ENCODE data around the gene FXN.

The FXN gene

DNA sequence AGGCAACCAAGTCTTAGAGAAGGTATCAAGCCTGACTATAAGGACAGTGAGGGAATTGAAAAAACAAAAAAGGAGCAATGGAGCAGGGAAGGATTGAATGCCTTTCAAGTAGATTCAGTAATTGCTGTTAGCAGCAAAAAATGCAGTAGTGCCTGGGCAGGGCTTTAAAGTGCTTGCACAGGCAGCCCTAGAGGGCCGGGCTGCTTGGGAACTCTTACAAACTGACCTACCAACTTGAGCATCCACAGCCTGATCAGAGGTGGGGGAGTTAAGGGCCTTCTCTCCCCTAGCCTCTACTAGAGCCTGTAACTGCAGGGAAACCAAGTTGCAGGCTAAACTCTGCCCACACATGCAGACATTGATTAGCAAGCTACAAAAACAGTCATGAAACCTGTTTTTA, 19.4 kb downstream of the FXN start:
- Histone ChIP-seq H3K27ac (ENCODE audit: low read length) (no peak overlapping the region), H3K79me2 (ENCODE audit: insufficient read depth, low read length) (no peaks in the 10 kb centered on the region), H3K36me3 (ENCODE audit: insufficient read depth, low read length) (peaks cover 20% of the 10 kb centered on the region), H2AFZ (ENCODE audit: low read depth, low read length) (no peak overlapping the region), H3K4me1 (ENCODE audit: insufficient read depth, low read length) (no peaks in the 10 kb centered on the region), H3K4me3 (ENCODE audit: low read depth in 1 of 2, low read length in 2 of 2) (no peak overlapping the region), H3K9me3 (ENCODE audit: insufficient read depth, low read length, severe bottlenecking) (no peaks in the 10 kb centered on the region), H4K20me1 (ENCODE audit: insufficient read depth, low read length) (no peaks in the 10 kb centered on the region), H3K9ac (ENCODE audit: low read depth, low read length) (no peak overlapping the region), H3K4me2 (ENCODE audit: insufficient read depth, low read length) (no peak overlapping the region), H3K27me3 (ENCODE audit: insufficient read depth, low read length, poor library complexity) (no peaks in the 10 kb centered on the region)
- no peak for DNase-seq
- ATAC-seq (ENCODE audit: insufficient read depth, low read depth), result no peak
- TF ChIP-seq, protein P1, sequence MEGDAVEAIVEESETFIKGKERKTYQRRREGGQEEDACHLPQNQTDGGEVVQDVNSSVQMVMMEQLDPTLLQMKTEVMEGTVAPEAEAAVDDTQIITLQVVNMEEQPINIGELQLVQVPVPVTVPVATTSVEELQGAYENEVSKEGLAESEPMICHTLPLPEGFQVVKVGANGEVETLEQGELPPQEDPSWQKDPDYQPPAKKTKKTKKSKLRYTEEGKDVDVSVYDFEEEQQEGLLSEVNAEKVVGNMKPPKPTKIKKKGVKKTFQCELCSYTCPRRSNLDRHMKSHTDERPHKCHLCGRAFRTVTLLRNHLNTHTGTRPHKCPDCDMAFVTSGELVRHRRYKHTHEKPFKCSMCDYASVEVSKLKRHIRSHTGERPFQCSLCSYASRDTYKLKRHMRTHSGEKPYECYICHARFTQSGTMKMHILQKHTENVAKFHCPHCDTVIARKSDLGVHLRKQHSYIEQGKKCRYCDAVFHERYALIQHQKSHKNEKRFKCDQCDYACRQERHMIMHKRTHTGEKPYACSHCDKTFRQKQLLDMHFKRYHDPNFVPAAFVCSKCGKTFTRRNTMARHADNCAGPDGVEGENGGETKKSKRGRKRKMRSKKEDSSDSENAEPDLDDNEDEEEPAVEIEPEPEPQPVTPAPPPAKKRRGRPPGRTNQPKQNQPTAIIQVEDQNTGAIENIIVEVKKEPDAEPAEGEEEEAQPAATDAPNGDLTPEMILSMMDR (IDR thresholded peaks at IDR 0.05; ENCODE audit: borderline replicate concordance, extremely low read depth, low read length, poor library complexity, severe bottlenecking), result no peak
- TF ChIP-seq EZH2 (IDR thresholded peaks at IDR 0.05; ENCODE audit: borderline replicate concordance, low read depth, low read length, severe bottlenecking), result no peak

DNA sequence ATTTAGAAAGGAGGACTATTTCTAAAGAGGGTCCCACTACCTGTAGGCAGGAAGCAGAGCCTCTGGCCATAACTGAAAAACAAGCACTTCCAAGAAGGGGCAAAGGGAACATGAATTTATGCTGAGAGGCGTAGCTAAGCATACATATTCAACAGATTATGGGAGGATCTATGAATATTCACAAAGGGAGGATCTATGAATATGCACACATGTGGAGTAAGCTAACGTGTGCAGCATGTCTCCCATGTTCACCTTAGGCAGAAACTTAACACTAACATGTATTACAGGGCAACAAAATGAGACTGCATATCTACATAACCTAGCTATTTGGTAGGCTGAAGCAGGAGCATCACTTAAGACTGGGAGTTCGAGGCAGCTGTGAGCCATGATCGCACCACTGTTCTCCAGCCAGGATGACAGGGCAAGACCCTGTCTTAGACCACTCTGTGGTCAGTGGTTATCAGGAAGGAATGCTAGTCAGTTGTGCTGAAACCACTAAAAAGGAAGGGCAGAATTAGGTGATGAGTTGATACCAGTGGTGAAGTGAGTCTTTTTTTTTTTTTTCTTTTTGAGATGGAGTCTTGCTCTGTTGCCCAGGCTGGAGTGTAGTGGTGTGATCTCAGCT, 20.8 kb downstream of the FXN start:
- no peaks in the 10 kb centered on the region for H3K79me2 ChIP-seq (ENCODE audit: insufficient read depth, low read length)
- H2AFZ ChIP-seq (ENCODE audit: low read depth, low read length), result no peak overlapping the region
- H3K4me2 ChIP-seq (ENCODE audit: insufficient read depth, low read length), result no peak overlapping the region
- no peak overlapping the region for H3K27ac ChIP-seq (ENCODE audit: low read length)
- no peak overlapping the region for H3K9ac ChIP-seq (ENCODE audit: low read depth, low read length)
- H3K9me3 ChIP-seq (ENCODE audit: insufficient read depth, low read length, severe bottlenecking), result no peaks in the 10 kb centered on the region
- DNase-seq (no peak), ATAC-seq (ENCODE audit: insufficient read depth, low read depth) (no peak)
- H3K4me3 ChIP-seq (ENCODE audit: low read depth in 1 of 2, low read length in 2 of 2), result no peak overlapping the region
- peaks cover 24% of the 10 kb centered on the region for H3K36me3 ChIP-seq (ENCODE audit: insufficient read depth, low read length)
- H4K20me1 ChIP-seq (ENCODE audit: insufficient read depth, low read length), result no peaks in the 10 kb centered on the region
- no peaks in the 10 kb centered on the region for H3K4me1 ChIP-seq (ENCODE audit: insufficient read depth, low read length)
- TF ChIP-seq EZH2 (IDR thresholded peaks at IDR 0.05; ENCODE audit: borderline replicate concordance, low read depth, low read length, severe bottlenecking), result no peak
- TF ChIP-seq, protein P1 (IDR thresholded peaks at IDR 0.05; ENCODE audit: borderline replicate concordance, extremely low read depth, low read length, poor library complexity, severe bottlenecking), result no peak
- no peaks in the 10 kb centered on the region for H3K27me3 ChIP-seq (ENCODE audit: insufficient read depth, low read length, poor library complexity)

DNA sequence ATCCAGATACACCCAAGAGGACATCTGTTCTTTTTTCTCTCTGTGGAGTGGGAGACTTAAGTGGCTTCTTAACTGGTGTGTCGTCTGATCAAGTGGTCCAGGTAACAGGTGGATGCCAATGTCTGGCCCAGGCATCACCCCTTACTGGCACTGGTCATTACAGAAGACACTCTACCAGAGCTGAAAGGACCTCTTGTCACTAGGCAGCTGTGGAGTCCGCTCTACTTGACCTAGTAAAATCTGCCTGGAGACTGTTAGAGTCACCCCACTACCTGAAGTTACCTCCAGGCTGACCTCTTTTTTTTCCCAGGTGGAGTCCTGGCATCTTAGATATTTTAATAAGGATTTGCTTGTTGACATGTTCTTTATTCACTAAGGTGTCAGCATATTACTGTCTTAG, 22.5 kb downstream of the FXN start:
- H3K4me1 ChIP-seq (ENCODE audit: insufficient read depth, low read length), result no peaks in the 10 kb centered on the region
- H3K36me3 ChIP-seq (ENCODE audit: insufficient read depth, low read length), result peaks cover 24% of the 10 kb centered on the region
- H3K27ac ChIP-seq (ENCODE audit: low read length), result no peak overlapping the region
- no peaks in the 10 kb centered on the region for H3K27me3 ChIP-seq (ENCODE audit: insufficient read depth, low read length, poor library complexity)
- H3K79me2 ChIP-seq (ENCODE audit: insufficient read depth, low read length), result no peaks in the 10 kb centered on the region
- TF ChIP-seq, protein P1 (IDR thresholded peaks at IDR 0.05; ENCODE audit: borderline replicate concordance, extremely low read depth, low read length, poor library complexity, severe bottlenecking), result no peak
- no peak for TF ChIP-seq EZH2 (IDR thresholded peaks at IDR 0.05; ENCODE audit: borderline replicate concordance, low read depth, low read length, severe bottlenecking)
- H2AFZ ChIP-seq (ENCODE audit: low read depth, low read length), result no peak overlapping the region
- no peak for DNase-seq
- no peaks in the 10 kb centered on the region for H4K20me1 ChIP-seq (ENCODE audit: insufficient read depth, low read length)
- ATAC-seq (ENCODE audit: insufficient read depth, low read depth), result no peak
- H3K9ac ChIP-seq (ENCODE audit: low read depth, low read length), result no peak overlapping the region
- no peak overlapping the region for H3K4me2 ChIP-seq (ENCODE audit: insufficient read depth, low read length)
- H3K4me3 ChIP-seq (ENCODE audit: low read depth in 1 of 2, low read length in 2 of 2), result no peak overlapping the region
- H3K9me3 ChIP-seq (ENCODE audit: insufficient read depth, low read length, severe bottlenecking), result no peaks in the 10 kb centered on the region

Measured in DND-41 (cell line).